GM12878 (cell line): ENCODE measurements around the gene ST13. TPM values are rescaled to one million over a fixed set of nuclear protein-coding genes. Genes with fewer than 3 reads are reported as not detected.

Experiments used
- ATAC-seq: fragments of 200-7000 bp; cut with Tn5 transposase; 3 replicates; pipeline ENCODE4 v1.9.1; 2020; ENCODE audit warnings: mild to moderate bottlenecking, moderate library complexity
- Bru-seq: library from RNA; stranded (reverse); fragments of 400-500 nt; gene quantifications from one replicate; lab custom pipeline; 2021; lab: Mats Ljungman, UMichigan
- BruChase-seq, 2 experiments: library from RNA; stranded (reverse); fragments of 400-500 nt; gene quantifications; one replicate each; lab custom pipeline; 2021; lab: Mats Ljungman, UMichigan
- BruUV-seq: library from RNA; stranded (reverse); fragments of 400-500 nt; replicated peaks from 2 replicates; lab custom pipeline; 2021; lab: Mats Ljungman, UMichigan
- CTCF ChIA-PET: fragments of 300-600 bp; sonication (Branson Sonifier 250); formaldehyde crosslinking; extraction: SDS; loops from one replicate; lab custom pipeline; 2021; ENCODE audit warnings: inconsistent platforms; lab: Yijun Ruan, JAX
- POLR2A ChIA-PET: fragments of 350-600 bp; formaldehyde crosslinking; extraction: SDS; loops from one replicate; lab custom pipeline; 2021; ENCODE audit warnings: inconsistent platforms; lab: Charles Lee
- RAD21 ChIA-PET: fragments of 300-600 bp; sonication (Branson Sonifier 250); formaldehyde crosslinking; loops from one replicate; lab custom pipeline; 2023; ENCODE audit warnings: antibody characterized with exemption; ENCODE audit not compliant: unreplicated experiment; lab: Charles Lee
- SMC1A ChIA-PET: fragments of 300-600 bp; sonication (Branson Sonifier 250); formaldehyde crosslinking; loops from one replicate; lab custom pipeline; 2023; ENCODE audit not compliant: unreplicated experiment, uncharacterized antibody; lab: Charles Lee
- DNase-seq: peaks from one replicate; pipeline ENCODE4 v3.0.0-alpha.2; 2011; ENCODE audit warnings: low read depth, low spot score
- FAIRE-seq: peaks from 3 replicates; lab custom pipeline; 2011; peaks lifted over from hg19 to GRCh38; lab: Jason Lieb, UNC
- H2AFZ ChIP-seq: 2 replicates; pipeline ENCODE4 v1.6.0; 2011; ENCODE audit warnings: low read depth, low read length, control low read depth; ENCODE audit not compliant: control insufficient read depth
- H3K27ac ChIP-seq: 2 replicates; pipeline ENCODE4 v1.5.1; 2011; ENCODE audit warnings: control low read depth; ENCODE audit not compliant: control insufficient read depth, insufficient read depth
- H3K27me3 ChIP-seq, 2 experiments: replicated peaks in 1 of 2; 2 replicates each; pipeline versions ENCODE4 v1.6.0 to v1.6.1; 2011; ENCODE audit warnings: low read length in 1 of 2; ENCODE audit not compliant: control insufficient read depth in 2 of 2, insufficient read depth in 2 of 2
- H3K36me3 ChIP-seq, 2 experiments: 2 replicates each; pipeline ENCODE4 v1.5.1; 2011; ENCODE audit warnings: low read length in 1 of 2; ENCODE audit not compliant: control insufficient read depth in 2 of 2, insufficient read depth in 2 of 2
- H3K4me1 ChIP-seq: 2 replicates; pipeline ENCODE4 v1.6.1; 2011; ENCODE audit warnings: mild to moderate bottlenecking, low read length, moderate library complexity, mixed read lengths; ENCODE audit not compliant: control insufficient read depth, insufficient read depth
- H3K4me2 ChIP-seq: 2 replicates; pipeline ENCODE4 v1.6.0; 2011; ENCODE audit warnings: control low read depth; ENCODE audit not compliant: control insufficient read depth, insufficient read depth
- H3K4me3 ChIP-seq: fragments of 200-600 bp; sonication (generic); 2 replicates; pipeline ENCODE4 v1.5.1; 2016
- H3K79me2 ChIP-seq: 2 replicates; pipeline ENCODE4 v1.6.0; 2011; ENCODE audit warnings: low read length; ENCODE audit not compliant: control insufficient read depth, insufficient read depth
- H3K9ac ChIP-seq: 2 replicates; pipeline ENCODE4 v1.8.0; 2011; ENCODE audit warnings: low read length, control low read depth, mixed read lengths; ENCODE audit not compliant: control insufficient read depth, insufficient read depth
- H3K9me3 ChIP-seq: replicated peaks from 3 replicates; pipeline ENCODE4 v1.5.1; 2011; ENCODE audit warnings: mild to moderate bottlenecking, low read length; ENCODE audit not compliant: control insufficient read depth, insufficient read depth
- H4K20me1 ChIP-seq: 2 replicates; pipeline ENCODE4 v1.6.0; 2011; ENCODE audit not compliant: control insufficient read depth, insufficient read depth
- CEBPZ ChIP-seq: fragments of 150-350 bp; IDR thresholded peaks from 2 replicates; pipeline ENCODE4 v1.6.1; 2016; ENCODE audit warnings: low read depth, low read length
- EED ChIP-seq: sonication (generic); IDR thresholded peaks from 2 replicates; pipeline ENCODE4 v1.6.1; 2016; ENCODE audit warnings: antibody characterized with exemption, low read depth
- MTA3 ChIP-seq: IDR thresholded peaks from 2 replicates; pipeline ENCODE4 v1.6.1; 2012; ENCODE audit warnings: low read length, inconsistent platforms, borderline replicate concordance
- NFIC ChIP-seq: IDR thresholded peaks from 2 replicates; pipeline ENCODE4 v1.6.1; 2012; ENCODE audit warnings: low read depth, mild to moderate bottlenecking, inconsistent platforms, low read length, moderate library complexity
- SPI1 ChIP-seq: IDR thresholded peaks from 2 replicates; pipeline ENCODE4 v1.6.1; 2011; ENCODE audit warnings: low read depth, mild to moderate bottlenecking, low read length, moderate library complexity, borderline replicate concordance; ENCODE audit not compliant: insufficient read depth
- STAT3 ChIP-seq: IDR thresholded peaks from 2 replicates; pipeline ENCODE4 v1.6.1; 2011; ENCODE audit warnings: low read depth, low read length, improper control_type of control experiment
- USF1 ChIP-seq: IDR thresholded peaks from 2 replicates; pipeline ENCODE4 v1.6.1; 2011; ENCODE audit warnings: borderline replicate concordance, low read depth, mild to moderate bottlenecking, moderate library complexity, mixed read lengths, low read length; ENCODE audit not compliant: insufficient read depth; ENCODE audit errors: extremely low read length
- ZNF687 ChIP-seq: fragments of 450-650 bp; IDR thresholded peaks from 2 replicates; pipeline ENCODE4 v1.6.1; 2017; ENCODE audit warnings: mild to moderate bottlenecking, moderate library complexity
- WGBS: methylation state at CpG from one replicate; pipeline ENCODE4 v1.1.6; 2016; ENCODE audit warnings: low lambda C conversion rate; ENCODE audit not compliant: insufficient replicate concordance, insufficient coverage; ENCODE audit errors: missing lambda C conversion rate; 5-methylcytosine and 5-hydroxymethylcytosine counted together
- in situ Hi-C: fragments of 300-500 bp; cut with MboI; formaldehyde crosslinking; loops from 9 replicates; pipeline ENCODE4 v1.14.3; 2018; ENCODE audit warnings: mixed read lengths
- intact Hi-C: fragments of 100-400 bp; cut with micrococcal nuclease; formaldehyde crosslinking; loops from one replicate; pipeline ENCODE4 v1.14.2; 2022; ENCODE audit not compliant: unreplicated experiment
- long read RNA-seq, 2 experiments: library from polyadenylated mRNA; unstranded; transcript quantifications; one replicate each; pipeline ENCODE4 v2.0.0, GENCODE V29; 2019 to 2020
- polyA minus RNA-seq, 3 experiments: library from RNA; depleted of rRNA, polyadenylated mRNA; stranded (reverse); fragments of >200 nt; gene quantifications; 2 replicates each; pipeline ENCODE4 v1.2.3, GENCODE V29; 2011
- polyA plus RNA-seq, 11 experiments: library from polyadenylated mRNA; depleted of rRNA in 4 of 11; unstranded in 6 of 11; stranded (reverse) in 5 of 11; fragments of >200 nt; fragmentation: Nextera tagmentation in 4 of 11; fragmentation: Illumina TruSeq in 1 of 11; extraction: Ambion mirVana in 4 of 11; extraction: Trizol in 1 of 11; gene quantifications; 1 replicate in 1 of 11; 2 replicates in 10 of 11; pipeline versions ENCODE4 v1.2.1 to v1.2.3, GENCODE V29; 2011 to 2016; ENCODE audit warnings: inconsistent platforms in 2 of 11, missing spikeins in 2 of 11, low read depth in 1 of 11
- total RNA-seq, 4 experiments: library from RNA; depleted of rRNA in 3 of 4; stranded (reverse); fragments of >200 nt in 3 of 4; fragmentation: Illumina TruSeq in 1 of 4; extraction: Trizol in 1 of 4; gene quantifications; 2 replicates each; pipeline versions ENCODE4 v1.2.1 to v1.2.3, GENCODE V29; 2013 to 2021

Gene ST13
- 30.2 and 36.3 TPM in 2 replicates for total RNA-seq (2013; cell fraction: nucleolus; rRNA removed)
- total RNA-seq (2014; rRNA removed) = 118 and 141 TPM in 2 replicates
- total RNA-seq (2014; rRNA removed; fragmentation: Illumina TruSeq; extraction: Trizol) = 283 and 286 TPM in 2 replicates
- 181 and 183 TPM in 2 replicates for total RNA-seq (2021)
- 187 TPM for polyA plus RNA-seq (2011; ENCODE audit: low read depth)
- polyA plus RNA-seq (2011; rRNA removed) = 182 and 258 TPM in 2 replicates
- polyA plus RNA-seq (2011; cell fraction: cytosol; rRNA removed) = 72.7 and 76.6 TPM in 2 replicates
- 52.1 and 59.0 TPM in 2 replicates for polyA plus RNA-seq (2011; cell fraction: nucleus; rRNA removed)
- 209 and 260 TPM in 2 replicates for polyA plus RNA-seq (2012)
- 215 and 302 TPM in 2 replicates for polyA plus RNA-seq (2014; fragmentation: Illumina TruSeq; extraction: Trizol)
- 10 to 100 TPM; 52.5 to 86.9 TPM for polyA plus RNA-seq (2014; fragmentation: Nextera tagmentation; extraction: Ambion mirVana)
- polyA plus RNA-seq (2014; rRNA removed) = 126 and 137 TPM in 2 replicates
- 100 to 1,000 TPM; 227 TPM for polyA plus RNA-seq (2016; fragmentation: Nextera tagmentation; extraction: Ambion mirVana)
- polyA minus RNA-seq (2011; rRNA and poly(A)+ RNA removed) = 84.7 and 85.2 TPM in 2 replicates
- 57.8 and 66.3 TPM in 2 replicates for polyA minus RNA-seq (2011; cell fraction: cytosol; rRNA and poly(A)+ RNA removed)
- polyA minus RNA-seq (2011; cell fraction: nucleus; rRNA and poly(A)+ RNA removed) = 16.8 and 22.2 TPM in 2 replicates
- percentile 80 among the genes with signal in this experiment for Bru-seq, nascent RNA
- percentile 93 among the genes with signal in this experiment for BruChase-seq, experiment 1, labeled RNA remaining after a 6-hour chase
- percentile 89 among the genes with signal in this experiment for BruChase-seq, experiment 2, labeled RNA remaining after a 2-hour chase
- long read RNA-seq, experiment 1, transcript ST13-201 (12 exons, 3,595 nt) = major isoform, 228 of 255 reads
- long read RNA-seq, experiment 1, partial matches to known transcripts = 10 of 255 reads
- long read RNA-seq, experiment 1, other reads (novel, unspliced or antisense) = 17 of 255 reads
- long read RNA-seq, experiment 2, transcript ST13-201 (12 exons, 3,595 nt) = major isoform, 701 of 809 reads
- long read RNA-seq, experiment 2, partial matches to known transcripts = 62 of 809 reads
- long read RNA-seq, experiment 2, other reads (novel, unspliced or antisense) = 46 of 809 reads

GRCh38 chr22:40856513-40857308 is at the start of gene ST13, which contains the start of gene XPNPEP3:
ST13 (minus strand) TSS chr22:40856639; CDS start chr22:40856540, 99 bp downstream.
XPNPEP3 (plus strand) TSS chr22:40857148; CDS start chr22:40857182, 34 bp downstream.
- Histone ChIP-seq H3K4me1 (peaks cover 4% of the 10 kb centered on the region), H3K9ac (peak within 1 kb of the TSS; percentile 95)
- no TSS peak for BruUV-seq
- no peak for TF ChIP-seq MTA3
- TF ChIP-seq ZNF687 = peak; percentile 70
- TF ChIP-seq NFIC = no peak
- no peak for TF ChIP-seq EED
- no peak for TF ChIP-seq SPI1
- TF ChIP-seq STAT3 = no peak
- TF ChIP-seq CEBPZ = no peak
- TF ChIP-seq USF1 = peak; percentile 67

More at GRCh38 chr22:40856513-40857308, at the start of gene ST13, which contains the start of gene XPNPEP3:
- peak; percentile 96 for ATAC-seq
- SMC1A ChIA-PET = interaction anchor here (0.8 to 2.3 kb wide), 6 partner anchors 13 to 237 kb away, joined by 3 to 7 read pairs (median 4); no protein-coding TSS in a partner anchor
- peak; percentile 82 for DNase-seq
- RAD21 ChIA-PET = interaction anchor here (0.6 to 1.7 kb wide), 7 partner anchors 10 to 1574 kb away, joined by 3 to 7 read pairs (median 4); no protein-coding TSS in a partner anchor
- peak; percentile 98 for FAIRE-seq
- no peaks in the 10 kb centered on the region for H3K36me3 ChIP-seq
- POLR2A ChIA-PET = interaction anchor here (0.5 to 6.2 kb wide), 13 partner anchors 7 to 914 kb away, joined by 3 to 41 read pairs (median 4); partner anchors contain the start of genes ACO2, DESI1, PHF5A and SLC25A17
- H3K27me3 ChIP-seq = no peaks in the 10 kb centered on the region
- in situ Hi-C loops = no loop called here
- intact Hi-C loops = no loop called here
- peak within 1 kb of the TSS; percentile 94 for H2AFZ ChIP-seq
- CTCF ChIA-PET = interaction anchor here (0.6 to 2.9 kb wide), 10 partner anchors 10 to 323 kb away, joined by 3 to 15 read pairs (median 4); partner anchors contain the start of genes MRTFA and SLC25A17
- H3K27ac ChIP-seq = peak within 1 kb of the TSS; percentile 96
- H4K20me1 ChIP-seq = no peaks in the 10 kb centered on the region
- peaks cover 76% of the 10 kb centered on the region for H3K79me2 ChIP-seq
- WGBS = 1% methylated on average over 61 of the region's 63 CpGs
- no peaks in the 10 kb centered on the region for H3K9me3 ChIP-seq
- H3K4me2 ChIP-seq = peak within 1 kb of the TSS; percentile 86
- peak within 1 kb of the TSS; percentile 98 for H3K4me3 ChIP-seq
